22Rv1 (cell line): ENCODE results near the gene TST.

Experiments used
- CTCF ChIP-seq: fragments of 450-650 bp; IDR thresholded peaks from 2 replicates; pipeline ENCODE4 v1.5.1; 2017; ENCODE audit warnings: mild to moderate bottlenecking
- ZFX ChIP-seq: fragments of 450-650 bp; IDR thresholded peaks from 2 replicates; pipeline ENCODE4 v1.6.1; 2017; ENCODE audit warnings: antibody characterized with exemption, borderline replicate concordance

GRCh38 chr22:37015587-37015878 is 3.7 kb downstream of the TST start:
- no peak for TF ChIP-seq CTCF
- TF ChIP-seq ZFX = no peak
